Activated CD4-positive, CD25-positive, alpha-beta regulatory T cell treated with anti-CD3 and anti-CD28 coated beads, Interleukin-2, amount 50 U/mL, for 24 hours (primary cell): ENCODE measurements around the gene EPN2.
"Not testable (repeated sequence)": the region's sequence is repeated elsewhere in the genome, so short reads cannot be mapped to it uniquely, and the experiment has no call there.

Experiments
- ATAC-seq, 2 donors: fragments of 150-1000 bp; cut with Tn5 transposase; one replicate each; pipeline ENCODE4 v1.10.0; 2021; ENCODE audit warnings: mild to moderate bottlenecking in 1 of 2, moderate library complexity in 1 of 2

The EPN2 gene

DNA sequence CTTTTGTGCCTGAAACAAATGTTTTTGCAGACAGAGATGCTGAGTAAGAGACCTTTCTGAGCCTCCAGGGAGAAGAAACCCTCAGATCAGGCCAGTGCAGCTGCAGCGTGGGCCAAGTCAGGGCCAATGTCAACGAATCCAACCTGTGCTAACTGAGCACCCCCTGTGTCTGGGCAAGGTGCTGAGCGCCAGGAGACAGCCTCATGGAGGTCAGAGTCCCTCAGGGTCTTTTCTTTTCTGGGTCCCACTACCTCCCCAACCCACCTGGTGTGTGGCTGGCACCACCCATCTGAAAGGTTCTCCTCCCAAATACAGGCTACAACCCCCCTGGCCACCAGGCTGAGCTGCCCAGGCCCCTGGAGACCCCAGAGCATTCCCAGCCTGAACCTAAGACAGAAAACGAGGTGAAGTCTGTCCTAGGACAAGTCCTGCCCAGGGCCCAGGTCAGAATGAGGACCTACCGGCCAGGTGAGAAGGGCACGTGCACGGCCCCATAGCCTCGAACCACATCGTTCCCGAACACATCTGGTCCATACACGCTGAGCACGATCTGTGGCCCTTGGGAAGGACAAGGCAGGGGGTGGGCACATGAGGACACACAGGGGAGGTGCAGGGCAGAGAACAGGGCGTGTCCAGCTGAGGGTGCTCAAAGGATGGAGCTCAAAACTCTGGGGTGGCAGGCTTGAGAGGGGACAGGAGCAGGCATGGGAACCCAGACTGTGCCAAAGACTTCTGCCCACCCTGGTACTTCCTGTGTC, 110.3 kb downstream of the EPN2 start:
- no peak for ATAC-seq

DNA sequence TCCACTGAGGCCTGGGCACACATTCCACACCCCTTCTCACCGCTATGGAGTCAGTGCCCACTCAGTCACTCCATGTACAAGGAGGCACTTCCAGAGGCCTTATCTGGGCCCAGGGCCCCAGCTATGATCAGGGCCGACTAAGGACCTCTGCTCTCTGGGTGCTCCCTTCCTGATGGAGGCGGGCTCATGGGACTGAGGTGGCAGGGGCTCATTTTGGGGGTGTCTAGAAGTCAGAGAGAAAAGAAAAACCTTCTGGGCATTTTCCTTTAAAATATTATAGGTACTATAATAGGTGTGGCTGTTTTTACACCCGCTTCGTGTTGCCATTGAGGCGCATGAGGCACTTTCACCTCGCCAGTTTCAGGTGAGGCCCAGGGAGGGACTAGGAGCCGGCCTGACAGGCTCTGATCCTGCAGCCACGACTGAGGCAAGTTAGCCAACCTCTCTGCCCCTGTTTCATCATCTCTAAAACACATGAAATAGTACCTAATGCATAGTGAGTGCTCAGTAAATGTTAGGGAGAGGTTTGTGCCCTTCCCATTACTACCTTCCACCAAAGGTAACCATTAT, 111.0 kb downstream of the EPN2 start:
- ATAC-seq = no peak

GRCh38 chr17:19348806-19349205, 111.6 kb downstream of the EPN2 start:
- no peak for ATAC-seq

DNA sequence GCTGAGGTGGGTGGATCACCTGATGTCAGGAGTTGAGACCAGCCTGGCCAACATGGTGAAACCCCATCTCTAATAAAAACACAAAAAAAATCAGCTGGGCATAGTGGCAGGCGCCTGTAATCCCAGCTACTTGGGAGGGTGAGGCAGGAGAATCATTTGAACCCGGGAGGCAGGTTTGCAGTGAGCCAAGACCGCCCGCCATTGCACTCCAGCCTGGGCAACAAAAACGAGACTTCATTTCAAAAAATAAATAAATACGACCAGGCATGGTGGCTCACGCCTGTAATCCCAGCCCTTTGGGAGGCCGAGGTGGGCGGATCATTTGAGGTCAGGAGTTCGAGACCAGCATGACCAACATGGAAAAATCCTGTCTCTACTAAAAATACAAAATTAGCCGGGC, 116.2 kb downstream of the EPN2 start:
- not testable (repeated sequence) for ATAC-seq

- no peak for ATAC-seq
Observed at GRCh38 chr17:19354748-19355147, 117.6 kb downstream of the EPN2 start.

DNA sequence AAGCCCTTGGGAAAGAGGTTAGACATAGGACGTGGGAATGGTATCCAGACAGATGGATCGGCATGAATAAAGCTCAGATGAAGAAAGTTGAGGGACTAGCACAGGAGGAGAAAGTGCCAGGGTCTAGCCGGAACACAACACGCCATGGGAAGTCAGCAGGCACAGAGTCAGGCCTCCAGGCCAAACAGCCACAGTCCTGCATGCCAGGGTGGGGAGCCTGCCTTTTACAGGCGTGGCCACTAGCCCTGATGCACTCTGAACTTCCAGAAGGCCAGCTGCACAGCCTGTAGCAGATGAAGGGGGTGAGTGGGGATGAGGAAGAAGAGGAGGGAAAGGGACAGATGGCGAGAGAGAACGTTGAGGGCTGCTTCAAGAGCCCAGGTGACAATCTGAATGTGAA, 120.2 kb downstream of the EPN2 start:
- ATAC-seq = no peak

DNA sequence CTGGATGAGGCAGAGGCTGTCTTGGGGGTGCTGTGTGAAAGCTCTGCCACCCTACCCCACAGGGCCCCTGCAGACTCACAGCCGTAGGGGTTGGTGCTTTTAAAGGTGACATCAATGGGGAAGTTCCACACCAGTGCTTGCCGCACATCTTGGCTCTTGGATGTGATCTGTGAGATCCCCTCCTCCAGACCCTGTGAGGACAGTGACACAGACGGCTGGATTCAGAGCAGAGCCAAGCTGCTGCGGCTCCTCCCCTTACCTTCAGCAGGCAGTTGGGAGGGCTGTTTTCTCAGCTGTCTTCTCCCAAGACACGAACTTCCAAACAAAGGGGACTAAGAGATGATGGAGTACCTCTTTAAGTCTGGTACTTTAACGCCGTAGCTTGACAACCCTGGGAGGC, 120.6 kb downstream of the EPN2 start:
- ATAC-seq = no peak

DNA sequence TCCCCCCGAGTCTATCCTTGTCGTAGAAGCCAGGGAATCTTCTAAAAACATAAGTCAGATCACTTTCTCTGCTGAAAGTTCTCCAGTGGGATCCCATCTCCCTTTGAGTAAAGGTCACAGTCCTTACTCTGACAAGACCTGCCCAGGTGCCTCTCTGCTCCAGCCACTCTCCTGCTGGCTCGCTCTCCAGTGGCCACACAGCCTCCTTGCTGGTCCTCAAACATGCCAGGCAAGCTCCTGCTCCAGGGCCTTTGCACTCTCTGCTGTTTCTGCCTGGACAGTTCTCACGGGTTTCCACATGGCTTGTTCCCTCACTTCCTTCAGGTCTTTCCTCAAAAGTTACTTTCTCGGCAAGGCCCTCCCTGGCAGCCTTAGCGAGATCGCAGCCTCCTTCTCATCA, 122.0 kb downstream of the EPN2 start:
- ATAC-seq = no peak

- no peak for ATAC-seq
Observed at GRCh38 chr17:19359856-19360255, 122.7 kb downstream of the EPN2 start.

DNA sequence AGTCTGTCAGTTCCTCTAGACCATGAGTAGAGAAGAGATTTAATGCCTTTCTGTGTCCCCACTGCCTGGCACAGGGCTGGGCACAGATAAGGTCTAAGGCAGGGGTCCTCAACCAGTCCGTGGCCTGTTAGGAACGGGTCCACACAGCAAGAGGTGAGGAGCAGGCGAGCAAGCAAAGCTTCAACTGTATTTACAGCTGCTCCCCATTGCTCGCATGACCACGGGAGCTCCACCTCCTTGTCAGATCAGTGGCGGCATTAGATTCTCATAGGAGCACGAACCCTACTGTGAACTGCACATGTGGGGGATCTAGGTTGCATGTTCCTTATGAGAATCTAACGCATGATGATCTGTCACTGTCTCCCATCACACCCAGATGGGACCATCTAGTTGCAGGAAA, 123.6 kb downstream of the EPN2 start:
- ATAC-seq = no peak

GRCh38 chr17:19361326-19361725, 124.2 kb downstream of the EPN2 start:
- no peak for ATAC-seq

GRCh38 chr17:19361944-19362276, 124.7 kb downstream of the EPN2 start:
- ATAC-seq = no peak

- peak; percentile 85 to 87 for ATAC-seq
Observed at GRCh38 chr17:19362277-19363113, 125.3 kb downstream of the EPN2 start, which contains the start of gene B9D1. TSS of gene B9D1 (minus strand) at chr17:19362723. CDS start at chr17:19362569, 154 bp downstream.

DNA sequence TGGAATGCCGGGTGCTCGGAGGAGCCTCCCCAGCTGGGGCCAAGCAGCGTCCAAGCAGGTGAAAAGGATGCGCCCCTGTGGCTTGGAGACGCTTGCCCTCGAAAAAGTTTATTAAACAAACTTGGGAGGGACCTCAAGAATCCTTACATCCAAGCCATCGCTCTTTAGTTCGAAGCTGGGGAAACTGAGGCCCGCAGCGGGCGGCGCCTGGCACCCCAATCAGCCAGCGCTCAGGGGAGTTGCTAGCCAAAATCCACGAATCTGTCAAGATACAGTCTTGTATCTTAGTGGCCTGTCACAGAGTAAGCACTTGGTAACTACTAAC, 125.9 kb downstream of the EPN2 start:
- ATAC-seq = no peak

- ATAC-seq = no peak
Observed at GRCh38 chr17:19363460-19364035, 126.4 kb downstream of the EPN2 start.

- no peak for ATAC-seq
Observed at GRCh38 chr17:19364699-19365498, 127.7 kb downstream of the EPN2 start.

- no peak for ATAC-seq
Observed at GRCh38 chr17:19365499-19365817, 128.3 kb downstream of the EPN2 start.

DNA sequence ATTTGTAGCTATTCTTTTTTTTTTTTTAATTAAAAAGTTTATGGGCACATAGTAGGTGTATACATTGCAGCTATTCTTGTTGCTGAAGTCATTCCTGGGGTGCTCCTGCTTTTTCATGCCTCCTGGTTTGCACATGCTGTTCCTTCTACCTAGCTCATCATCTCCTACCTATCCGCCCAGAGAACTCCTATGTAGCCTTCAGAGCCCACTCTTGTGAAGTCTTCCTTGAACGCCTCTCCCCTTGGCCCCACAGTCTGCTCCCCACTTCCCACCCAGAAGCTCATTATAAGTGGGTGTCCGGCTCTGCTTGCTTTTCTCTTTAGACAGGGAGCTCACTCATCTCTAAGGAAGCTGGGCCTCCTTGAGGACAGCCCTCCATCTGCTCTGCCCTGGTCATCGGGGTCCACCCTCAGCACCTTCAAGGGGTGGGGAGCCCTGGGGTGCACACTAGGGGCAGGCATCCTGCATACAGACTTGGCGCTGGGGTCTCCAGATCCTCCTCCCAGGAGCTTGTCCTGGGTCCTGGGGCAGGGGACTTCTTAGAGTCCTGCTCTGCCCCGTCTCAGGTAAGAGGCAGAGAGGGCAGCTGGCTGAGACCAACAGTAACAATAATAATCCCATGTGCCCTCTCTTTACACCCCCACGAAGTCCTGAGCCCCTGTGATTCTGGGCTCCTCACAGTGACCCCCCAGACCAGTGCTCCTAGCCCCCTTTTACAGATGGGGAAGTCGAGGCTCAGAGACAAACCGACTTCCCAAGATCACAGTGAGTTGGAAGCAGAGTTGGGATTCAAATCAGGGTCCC, 128.9 kb downstream of the EPN2 start:
- no peak for ATAC-seq

DNA sequence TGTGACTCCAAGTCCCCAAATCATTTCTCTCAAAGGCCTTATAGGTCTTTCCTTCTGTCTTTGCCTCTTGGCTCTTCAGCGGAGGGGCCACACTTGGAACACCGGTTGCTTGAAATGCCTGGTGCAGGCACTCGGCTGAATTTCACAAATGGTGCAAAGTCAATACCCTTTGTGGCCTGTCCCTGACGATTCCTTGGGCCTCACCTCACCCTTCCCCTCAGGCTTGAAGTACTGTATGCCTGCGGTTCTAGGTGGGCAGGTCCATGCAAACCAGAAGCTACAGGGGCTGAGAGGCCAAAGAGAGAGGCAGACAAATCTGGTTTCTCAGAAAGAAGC, 129.4 kb downstream of the EPN2 start:
- no peak for ATAC-seq

DNA sequence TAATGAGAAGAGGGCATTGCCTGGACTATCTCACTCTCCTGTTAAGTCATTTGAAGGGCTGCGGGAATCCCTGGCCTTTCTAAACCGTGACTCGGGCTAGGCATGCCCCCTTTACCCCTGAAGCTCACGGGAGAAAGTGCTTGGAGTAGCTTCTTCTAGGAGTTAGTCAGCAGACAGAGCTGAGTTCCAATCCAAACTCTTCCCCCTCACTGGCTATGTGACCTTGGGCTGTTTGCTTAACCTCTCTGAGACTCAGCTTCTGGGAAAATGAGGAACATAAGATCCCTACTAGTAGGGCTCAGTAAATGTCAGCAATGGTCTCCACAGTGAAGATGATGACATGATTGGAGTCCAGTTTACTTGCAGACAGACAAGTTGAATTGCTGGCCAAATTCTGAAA, 131.1 kb downstream of the EPN2 start:
- ATAC-seq = no peak

DNA sequence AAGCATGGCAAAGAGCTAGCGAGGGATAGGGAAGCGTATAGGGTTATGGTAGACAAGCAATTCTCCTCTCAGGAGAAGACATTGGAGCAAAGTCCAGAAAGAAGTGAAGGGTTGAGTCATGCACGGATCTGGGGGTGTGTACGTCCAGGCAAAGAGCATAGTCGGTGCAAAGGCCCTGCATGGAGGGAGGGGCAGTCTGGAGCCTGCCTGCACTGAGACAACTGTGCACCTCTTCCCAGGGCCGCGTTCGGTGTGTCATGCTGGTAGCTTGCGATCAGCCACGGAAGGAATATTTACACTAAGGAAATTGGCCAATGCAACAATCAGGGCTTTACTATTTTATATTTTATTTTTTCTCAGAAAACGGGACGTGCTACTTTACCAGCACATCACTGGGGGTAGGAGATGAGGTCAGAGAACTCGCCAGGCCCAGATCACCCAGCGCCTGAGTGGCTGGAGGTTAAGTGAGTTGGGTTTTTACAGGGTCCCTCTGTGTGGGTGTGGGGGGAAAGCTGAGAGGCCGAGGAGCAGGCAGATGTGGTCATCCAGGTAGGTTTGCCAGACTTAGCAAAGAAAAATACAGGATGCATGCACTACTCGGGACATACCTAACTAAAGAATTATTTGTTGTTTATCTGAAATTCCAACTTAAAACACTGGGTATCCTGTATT, 132.1 kb downstream of the EPN2 start:
- ATAC-seq = no peak
